Osteoblast (primary cell): ENCODE data around the gene SIPA1L3. TPM values are rescaled to one million over a fixed set of nuclear protein-coding genes. Genes with fewer than 3 reads are reported as not detected.

ENCODE experiments used
- DNase-seq: peaks from one replicate; pipeline ENCODE4 v3.0.0; 2011; ENCODE audit warnings: low spot score, mixed read lengths; ENCODE audit not compliant: insufficient read length; ENCODE audit errors: missing footprints
- H2AFZ ChIP-seq: 2 replicates; pipeline ENCODE4 v1.6.0; 2011; ENCODE audit warnings: mild to moderate bottlenecking, low read length
- H3K27ac ChIP-seq: 2 replicates; pipeline ENCODE4 v1.5.1; 2011; ENCODE audit warnings: mild to moderate bottlenecking, low read depth, low read length, moderate library complexity
- H3K27me3 ChIP-seq: 2 replicates; pipeline ENCODE4 v1.6.0; 2012; ENCODE audit warnings: mild to moderate bottlenecking, control low read depth, inconsistent platforms, low read length, moderate library complexity; ENCODE audit not compliant: insufficient read depth
- H3K36me3 ChIP-seq: 2 replicates; pipeline ENCODE4 v1.5.1; 2011; ENCODE audit warnings: mild to moderate bottlenecking, low read length, control low read depth, moderate library complexity; ENCODE audit not compliant: insufficient read depth
- H3K4me1 ChIP-seq: 2 replicates; pipeline ENCODE4 v1.5.1; 2011; ENCODE audit warnings: mild to moderate bottlenecking, low read length, control low read depth, moderate library complexity; ENCODE audit not compliant: insufficient read depth
- H3K4me2 ChIP-seq: 2 replicates; pipeline ENCODE4 v1.6.0; 2011; ENCODE audit warnings: mild to moderate bottlenecking, low read length; ENCODE audit not compliant: insufficient read depth
- H3K4me3 ChIP-seq: fragments of 200-600 bp; sonication (generic); 3 replicates; pipeline ENCODE4 v1.5.1; 2012; ENCODE audit warnings: mild to moderate bottlenecking, low read length, inconsistent platforms; ENCODE audit not compliant: insufficient read depth
- H3K79me2 ChIP-seq: 2 replicates; pipeline ENCODE4 v1.6.0; 2012; ENCODE audit warnings: mild to moderate bottlenecking, low read length, control low read depth, inconsistent platforms; ENCODE audit not compliant: insufficient read depth
- H3K9me3 ChIP-seq: 2 replicates; pipeline ENCODE4 v1.5.1; 2011; ENCODE audit warnings: low read depth, low read length, control low read depth
- H4K20me1 ChIP-seq: 2 replicates; pipeline ENCODE4 v1.6.0; 2012; ENCODE audit warnings: mild to moderate bottlenecking, low read length, control low read depth; ENCODE audit not compliant: insufficient read depth
- CTCF ChIP-seq: IDR thresholded peaks from 2 replicates; pipeline ENCODE4 v1.5.1; 2011; ENCODE audit warnings: mild to moderate bottlenecking, low read depth, low read length, moderate library complexity; ENCODE audit errors: extremely low read depth
- total RNA-seq: library from RNA; depleted of rRNA; stranded (reverse); fragments of >200 nt; gene quantifications from 2 replicates; pipeline ENCODE4 v1.2.3, GENCODE V29; 2012

Gene SIPA1L3
- total RNA-seq, 1 donor, result 17.4 TPM

- Histone ChIP-seq H4K20me1 (peaks cover 33% of the 10 kb centered on the region), H3K4me3 (no peak overlapping the region), H3K79me2 (peaks cover 94% of the 10 kb centered on the region), H3K36me3 (no peaks in the 10 kb centered on the region), H3K27me3 (no peaks in the 10 kb centered on the region), H3K27ac (no peak overlapping the region), H2AFZ (no peak overlapping the region), H3K4me2 (no peak overlapping the region), H3K4me1 (no peaks in the 10 kb centered on the region), H3K9me3 (no peaks in the 10 kb centered on the region)
- TF ChIP-seq CTCF, result no peak
- no peak for DNase-seq
These were observed 18.2 kb downstream of the SIPA1L3 start for GRCh38 chr19:37925212-37925611.

GRCh38 chr19:37926255-37926654 lies 19.2 kb downstream of the SIPA1L3 start:
- no peak for TF ChIP-seq CTCF
- peaks cover 33% of the 10 kb centered on the region for H4K20me1 ChIP-seq

GRCh38 chr19:37926711-37927110 lies 19.7 kb downstream of the SIPA1L3 start:
- Histone ChIP-seq H3K4me1 (peaks cover 4% of the 10 kb centered on the region), H3K9me3 (no peaks in the 10 kb centered on the region), H3K4me3 (no peak overlapping the region), H3K27ac (no peak overlapping the region), H3K4me2 (no peak overlapping the region), H3K27me3 (no peaks in the 10 kb centered on the region), H4K20me1 (peaks cover 32% of the 10 kb centered on the region), H2AFZ (no peak overlapping the region), H3K36me3 (peaks cover 6% of the 10 kb centered on the region), H3K79me2 (peaks cover 91% of the 10 kb centered on the region)
- no peak for DNase-seq
- no peak for TF ChIP-seq CTCF

More at GRCh38 chr19:37926255-37926654, 19.2 kb downstream of the SIPA1L3 start:
- H3K4me2 ChIP-seq, result no peak overlapping the region
- H3K9me3 ChIP-seq, result no peaks in the 10 kb centered on the region
- H3K4me1 ChIP-seq, result peaks cover 4% of the 10 kb centered on the region
- peaks cover 94% of the 10 kb centered on the region for H3K79me2 ChIP-seq
- no peak overlapping the region for H3K4me3 ChIP-seq
- H3K27me3 ChIP-seq, result no peaks in the 10 kb centered on the region
- peaks cover 5% of the 10 kb centered on the region for H3K36me3 ChIP-seq
- H2AFZ ChIP-seq, result no peak overlapping the region
- no peak for DNase-seq
- H3K27ac ChIP-seq, result no peak overlapping the region

GRCh38 chr19:37928527-37929286 lies 21.7 kb downstream of the SIPA1L3 start:
- H3K9me3 ChIP-seq, result no peaks in the 10 kb centered on the region
- peaks cover 90% of the 10 kb centered on the region for H3K79me2 ChIP-seq
- no peak overlapping the region for H3K4me2 ChIP-seq
- DNase-seq, result no peak
- peaks cover 16% of the 10 kb centered on the region for H3K4me1 ChIP-seq
- peaks cover 6% of the 10 kb centered on the region for H3K36me3 ChIP-seq
- TF ChIP-seq CTCF, result no peak
- H3K4me3 ChIP-seq, result no peak overlapping the region
- peaks cover 36% of the 10 kb centered on the region for H4K20me1 ChIP-seq
- no peak overlapping the region for H2AFZ ChIP-seq
- H3K27ac ChIP-seq, result peak overlapping the region; percentile 3
- H3K27me3 ChIP-seq, result no peaks in the 10 kb centered on the region
